HG02970 (cell line): ENCODE measurements around the gene SEM1.
"Not testable (repeated sequence)": the region's sequence is repeated elsewhere in the genome, so short reads cannot be mapped to it uniquely, and the experiment has no call there.

Experiments used
- ATAC-seq: cut with Tn5 transposase; IDR thresholded peaks from one replicate; pipeline ENCODE4 v1.9.1; 2021; ENCODE audit warnings: mild to moderate bottlenecking, moderate library complexity, moderate number of reproducible peaks; ENCODE audit not compliant: unreplicated experiment, low FRiP score

Gene SEM1

GRCh38 chr7:96709381-96710228 lies at the start of gene SEM1:
Gene SEM1 (minus strand): TSS chr7:96709846. CDS start chr7:96709763, 83 bp downstream.
- peak; percentile 87 for ATAC-seq

GRCh38 chr7:96757880-96758279 lies 48.2 kb upstream of the SEM1 start:
- ATAC-seq = not testable (repeated sequence)

- no peak for ATAC-seq
These were observed 37.8 kb upstream of the SEM1 start for GRCh38 chr7:96747418-96747940.

GRCh38 chr7:96740130-96740529 lies 30.5 kb upstream of the SEM1 start:
- ATAC-seq = no peak

GRCh38 chr7:96739609-96740008 lies 30.0 kb upstream of the SEM1 start:
- no peak for ATAC-seq

- ATAC-seq = no peak
These were observed 29.5 kb upstream of the SEM1 start for GRCh38 chr7:96739167-96739566.

GRCh38 chr7:96738705-96739104 lies 29.1 kb upstream of the SEM1 start:
- ATAC-seq = no peak

- ATAC-seq = no peak
These were observed 28.0 kb upstream of the SEM1 start for GRCh38 chr7:96737545-96738050.

- no peak for ATAC-seq
These were observed 24.7 kb upstream of the SEM1 start for GRCh38 chr7:96734343-96734742.

GRCh38 chr7:96729820-96730219 lies 20.2 kb upstream of the SEM1 start:
- ATAC-seq = no peak

- no peak for ATAC-seq
These were observed 18.5 kb upstream of the SEM1 start for GRCh38 chr7:96728139-96728538.

GRCh38 chr7:96727534-96728088 lies 18.0 kb upstream of the SEM1 start:
- ATAC-seq = no peak

GRCh38 chr7:96723622-96724021 lies 14.0 kb upstream of the SEM1 start:
- ATAC-seq = no peak

GRCh38 chr7:96722928-96723327 lies 13.3 kb upstream of the SEM1 start:
- not testable (repeated sequence) for ATAC-seq

- ATAC-seq = no peak
These were observed 11.2 kb upstream of the SEM1 start for GRCh38 chr7:96720843-96721242.

GRCh38 chr7:96719164-96719563 lies 9.5 kb upstream of the SEM1 start:
- ATAC-seq = no peak

- no peak for ATAC-seq
These were observed 8.7 kb upstream of the SEM1 start for GRCh38 chr7:96718107-96719003.

GRCh38 chr7:96713037-96713436 lies 3.4 kb upstream of the SEM1 start:
- no peak for ATAC-seq

- no peak for ATAC-seq
These were observed 898 bp upstream of the SEM1 start for GRCh38 chr7:96710544-96710943.

GRCh38 chr7:96708872-96709271 lies 774 bp downstream of the SEM1 start:
- ATAC-seq = peak; percentile 9
